Activated CD4-positive, alpha-beta T cell treated with anti-CD3 and anti-CD28 coated beads for 4 hours (primary cell): ENCODE data around the gene TUBGCP3.
"Not testable (repeated sequence)": the region's sequence is repeated elsewhere in the genome, so short reads cannot be mapped to it uniquely, and the experiment has no call there.

Experiments
- DNase-seq, 2 donors: peaks; one replicate each; pipeline ENCODE4 v3.0.0-alpha.2; 2020

The TUBGCP3 gene

GRCh38 chr13:112576191-112576590 lies 11.8 kb downstream of the TUBGCP3 start:
- no peak for DNase-seq

- DNase-seq: no peak
Observed at GRCh38 chr13:112575675-112576074, 12.3 kb downstream of the TUBGCP3 start.

- DNase-seq: no peak
Observed at GRCh38 chr13:112574834-112575613, 12.9 kb downstream of the TUBGCP3 start.

GRCh38 chr13:112574416-112574815 lies 13.5 kb downstream of the TUBGCP3 start:
- DNase-seq: no peak

GRCh38 chr13:112573710-112574109 lies 14.2 kb downstream of the TUBGCP3 start:
- DNase-seq: no peak

GRCh38 chr13:112572366-112572765 lies 15.6 kb downstream of the TUBGCP3 start:
- no peak for DNase-seq

GRCh38 chr13:112569821-112570220 lies 18.1 kb downstream of the TUBGCP3 start:
- DNase-seq: no peak

- no peak for DNase-seq
Observed at GRCh38 chr13:112567161-112567862, 20.6 kb downstream of the TUBGCP3 start.

GRCh38 chr13:112562786-112563383 lies 25.1 kb downstream of the TUBGCP3 start:
- DNase-seq: no peak

- no peak for DNase-seq
Observed at GRCh38 chr13:112562254-112562653, 25.7 kb downstream of the TUBGCP3 start.

GRCh38 chr13:112561478-112561877 lies 26.5 kb downstream of the TUBGCP3 start:
- DNase-seq: no peak

- no peak for DNase-seq
Observed at GRCh38 chr13:112558696-112559418, 29.1 kb downstream of the TUBGCP3 start.

- no peak for DNase-seq
Observed at GRCh38 chr13:112556600-112556999, 31.4 kb downstream of the TUBGCP3 start.

- no peak for DNase-seq
Observed at GRCh38 chr13:112554214-112554850, 33.6 kb downstream of the TUBGCP3 start.

- not testable (repeated sequence) for DNase-seq
Observed at GRCh38 chr13:112548975-112549374, 39.0 kb downstream of the TUBGCP3 start.

GRCh38 chr13:112545856-112546255 lies 42.1 kb downstream of the TUBGCP3 start:
- DNase-seq: no peak

GRCh38 chr13:112532837-112533745 lies 54.9 kb downstream of the TUBGCP3 start:
- no peak for DNase-seq

GRCh38 chr13:112531263-112531794 lies 56.6 kb downstream of the TUBGCP3 start:
- DNase-seq: no peak

- no peak for DNase-seq
Observed at GRCh38 chr13:112530861-112531260, 57.1 kb downstream of the TUBGCP3 start.

- no peak for DNase-seq
Observed at GRCh38 chr13:112529216-112529615, 58.7 kb downstream of the TUBGCP3 start.

GRCh38 chr13:112526146-112526853 lies 61.7 kb downstream of the TUBGCP3 start:
- DNase-seq: no peak
